GM20000 (cell line): ENCODE measurements around the gene HHIPL2.
"Not testable (repeated sequence)": the region's sequence is repeated elsewhere in the genome, so short reads cannot be mapped to it uniquely, and the experiment has no call there.

Experiments used
- DNase-seq: peaks from one replicate; pipeline ENCODE4 v3.0.0; 2012; ENCODE audit warnings: low spot score
- TF ChIP-seq, protein P1 (sequence below): IDR thresholded peaks from 2 replicates; pipeline ENCODE4 v1.5.1; 2012; ENCODE audit warnings: mild to moderate bottlenecking, control low read depth; ENCODE audit errors: extremely low read depth, missing control alignments

The HHIPL2 gene

DNA sequence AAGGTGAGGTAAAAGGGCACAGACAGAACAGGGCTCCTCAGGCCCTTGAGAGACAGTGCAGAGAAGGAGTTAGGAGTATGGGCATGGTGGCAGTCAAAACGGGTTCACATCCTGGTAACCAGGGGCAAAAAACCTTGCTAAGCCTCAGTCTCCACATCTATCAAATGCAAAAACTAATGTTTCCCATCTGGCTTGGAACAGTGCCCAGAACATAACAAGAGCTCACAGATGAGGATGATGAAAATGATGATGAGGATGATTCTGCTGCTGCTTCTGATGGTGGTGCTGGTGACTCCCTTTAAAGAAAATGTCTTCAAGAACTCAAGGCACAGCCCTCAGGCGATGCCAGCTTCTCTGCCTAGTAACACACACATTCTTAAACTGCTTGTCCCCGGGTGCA, 24.1 kb downstream of the HHIPL2 start:
- no peak for DNase-seq
- TF ChIP-seq, protein P1, sequence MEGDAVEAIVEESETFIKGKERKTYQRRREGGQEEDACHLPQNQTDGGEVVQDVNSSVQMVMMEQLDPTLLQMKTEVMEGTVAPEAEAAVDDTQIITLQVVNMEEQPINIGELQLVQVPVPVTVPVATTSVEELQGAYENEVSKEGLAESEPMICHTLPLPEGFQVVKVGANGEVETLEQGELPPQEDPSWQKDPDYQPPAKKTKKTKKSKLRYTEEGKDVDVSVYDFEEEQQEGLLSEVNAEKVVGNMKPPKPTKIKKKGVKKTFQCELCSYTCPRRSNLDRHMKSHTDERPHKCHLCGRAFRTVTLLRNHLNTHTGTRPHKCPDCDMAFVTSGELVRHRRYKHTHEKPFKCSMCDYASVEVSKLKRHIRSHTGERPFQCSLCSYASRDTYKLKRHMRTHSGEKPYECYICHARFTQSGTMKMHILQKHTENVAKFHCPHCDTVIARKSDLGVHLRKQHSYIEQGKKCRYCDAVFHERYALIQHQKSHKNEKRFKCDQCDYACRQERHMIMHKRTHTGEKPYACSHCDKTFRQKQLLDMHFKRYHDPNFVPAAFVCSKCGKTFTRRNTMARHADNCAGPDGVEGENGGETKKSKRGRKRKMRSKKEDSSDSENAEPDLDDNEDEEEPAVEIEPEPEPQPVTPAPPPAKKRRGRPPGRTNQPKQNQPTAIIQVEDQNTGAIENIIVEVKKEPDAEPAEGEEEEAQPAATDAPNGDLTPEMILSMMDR = no peak

DNA sequence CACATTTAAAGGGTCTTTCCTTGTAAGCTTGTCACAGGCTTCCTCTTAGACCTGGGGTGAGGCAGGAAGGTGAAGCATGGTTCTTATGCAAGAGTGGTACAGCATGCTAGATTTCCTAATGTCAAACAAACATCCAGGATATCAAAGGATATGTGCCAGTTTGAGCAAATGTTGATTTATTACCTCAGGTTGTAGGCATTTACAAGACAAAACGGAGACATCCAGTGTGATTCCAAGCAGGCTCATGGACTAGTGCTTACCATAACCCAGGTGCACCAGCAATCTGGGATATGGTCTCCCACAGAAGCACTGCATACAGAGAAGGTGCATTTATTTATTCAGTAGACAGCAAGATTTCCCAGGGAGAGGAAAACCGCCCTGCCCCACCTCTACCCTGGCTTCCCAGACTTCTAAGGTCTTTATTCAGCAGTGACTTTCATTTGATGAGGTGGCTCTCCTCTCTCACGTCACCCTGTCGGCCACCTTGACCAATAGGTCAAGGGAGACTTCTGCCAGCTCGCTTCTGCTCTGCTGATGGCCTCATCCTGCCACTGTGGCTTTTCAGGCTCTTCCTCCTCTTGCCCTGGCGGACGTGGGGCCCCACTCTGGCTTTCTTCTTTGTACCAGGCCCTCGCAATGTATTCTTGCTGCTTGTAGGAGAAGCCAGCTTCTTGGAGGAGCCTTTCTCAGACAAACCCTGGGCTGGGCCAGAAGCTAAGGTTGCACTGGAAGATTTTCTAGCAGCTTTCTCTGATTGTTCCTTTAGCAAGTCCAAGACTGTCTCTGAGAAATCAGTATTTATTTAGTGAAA, 25.6 kb downstream of the HHIPL2 start:
- TF ChIP-seq, protein P1 = no peak
- DNase-seq = no peak

DNA sequence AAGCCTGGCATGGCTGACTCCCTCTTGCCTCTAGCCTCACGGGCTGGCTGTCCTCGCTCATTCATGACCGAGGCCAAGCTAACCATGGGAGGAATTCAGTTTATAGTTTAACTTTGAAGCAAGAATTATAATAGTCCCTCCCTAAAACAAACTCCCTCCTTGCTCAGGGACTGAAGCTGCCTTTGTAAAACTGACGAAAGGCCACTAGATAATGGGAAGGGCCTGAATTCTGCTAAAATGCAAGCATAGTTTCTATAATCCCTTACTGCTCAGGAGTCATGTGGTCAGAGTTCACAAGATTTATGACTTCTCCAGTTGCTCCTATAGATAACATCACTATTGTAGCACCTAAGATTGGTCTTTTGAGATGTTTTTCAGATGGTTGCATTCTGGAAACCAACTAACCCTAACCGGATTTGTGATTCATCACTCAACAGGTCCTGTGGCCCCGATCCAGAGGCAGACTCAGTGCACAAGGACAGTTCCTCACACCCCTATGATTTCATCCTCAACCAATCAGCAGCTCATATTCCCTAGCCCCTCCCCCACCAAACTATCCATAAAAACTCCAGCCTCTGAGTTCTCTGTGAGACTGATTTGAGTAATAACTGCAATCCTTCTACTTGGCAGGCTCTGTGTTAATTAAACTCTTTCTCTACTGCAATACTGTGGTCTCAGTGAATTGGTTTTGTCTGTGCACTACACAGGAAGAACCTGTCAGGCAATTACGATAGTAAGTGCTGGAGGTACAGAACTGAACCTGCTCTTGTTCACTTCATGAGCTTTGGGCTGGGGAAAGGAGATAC, 26.4 kb downstream of the HHIPL2 start:
- TF ChIP-seq, protein P1 = no peak
- DNase-seq = no peak

DNA sequence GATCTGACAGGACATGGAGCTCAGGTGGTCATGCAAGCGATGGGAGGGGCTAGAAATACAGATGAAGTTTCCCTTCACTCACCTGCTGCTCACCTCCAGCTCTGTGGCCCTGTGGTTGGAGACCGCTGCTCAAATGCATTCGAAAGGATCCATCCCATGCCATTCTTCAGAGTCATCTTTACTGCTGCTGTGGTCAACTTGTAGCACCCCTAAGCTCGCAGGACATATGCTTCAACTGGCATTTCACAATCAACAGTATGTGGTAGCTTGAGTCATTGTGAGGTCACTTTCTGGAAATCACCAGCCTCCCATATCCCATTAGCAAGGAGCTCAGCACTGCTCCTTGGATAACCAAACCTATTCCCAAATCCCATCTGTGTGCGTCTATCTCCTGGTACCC, 58.4 kb downstream of the HHIPL2 start:
- not testable (repeated sequence) for DNase-seq

DNA sequence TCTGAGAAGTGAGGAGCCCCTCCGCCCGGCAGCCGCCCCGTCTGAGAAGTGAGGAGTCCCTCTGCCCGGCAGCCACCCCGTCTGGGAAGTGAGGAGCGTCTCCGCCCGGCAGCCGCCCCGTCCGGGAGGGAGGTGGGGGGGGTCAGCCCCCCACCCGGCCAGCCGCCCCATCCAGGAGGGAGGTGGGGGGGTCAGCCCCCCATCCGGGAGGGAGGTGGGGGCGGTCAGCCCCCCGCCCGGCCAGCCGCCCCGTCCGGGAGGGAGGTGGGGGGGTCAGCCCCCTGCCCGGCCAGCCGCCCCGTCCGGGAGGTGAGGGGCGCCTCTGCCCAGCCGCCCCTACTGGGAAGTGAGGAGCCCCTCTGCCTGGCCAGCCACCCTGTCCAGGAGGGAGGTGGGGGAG, 60.1 kb downstream of the HHIPL2 start:
- DNase-seq = not testable (repeated sequence)

DNA sequence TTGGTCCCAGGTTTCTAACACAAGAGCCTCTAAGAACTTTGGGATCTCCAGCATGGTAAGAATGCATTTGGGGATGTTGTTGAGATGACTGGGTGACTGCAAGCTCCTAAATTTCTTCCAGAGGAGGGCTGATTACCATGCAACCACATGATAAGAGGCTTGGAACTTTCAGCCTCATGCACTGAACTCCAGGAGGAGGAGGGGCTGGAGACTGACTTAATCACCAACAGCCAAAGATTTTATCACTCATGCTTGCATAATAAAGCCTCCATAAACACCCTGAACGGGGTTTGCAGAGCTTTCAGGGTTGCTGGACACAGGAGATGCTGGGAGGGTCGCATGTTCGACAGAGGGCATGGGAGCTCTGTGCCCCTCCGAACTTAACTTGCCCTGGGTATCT, 63.9 kb downstream of the HHIPL2 start:
- DNase-seq = not testable (repeated sequence)

DNA sequence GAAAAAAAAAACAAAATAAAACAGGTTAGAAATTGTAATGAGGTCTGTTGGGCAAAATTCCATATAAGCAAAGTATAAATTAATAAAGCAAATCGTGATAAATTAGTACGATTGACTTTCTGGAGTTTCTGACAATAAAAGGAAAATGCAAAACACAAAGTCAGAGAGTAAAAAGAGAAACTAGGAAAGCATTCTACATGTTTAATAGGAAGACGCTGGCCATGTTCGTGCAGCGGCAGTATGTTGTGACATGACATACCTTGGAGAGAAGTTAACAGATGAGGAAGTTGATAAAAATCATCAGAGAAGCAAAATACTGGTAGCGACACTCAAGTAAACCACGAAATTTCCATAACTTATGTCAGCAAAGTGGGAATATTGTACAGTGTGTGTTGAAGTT, 68.3 kb downstream of the HHIPL2 start:
- DNase-seq = not testable (repeated sequence)

DNA sequence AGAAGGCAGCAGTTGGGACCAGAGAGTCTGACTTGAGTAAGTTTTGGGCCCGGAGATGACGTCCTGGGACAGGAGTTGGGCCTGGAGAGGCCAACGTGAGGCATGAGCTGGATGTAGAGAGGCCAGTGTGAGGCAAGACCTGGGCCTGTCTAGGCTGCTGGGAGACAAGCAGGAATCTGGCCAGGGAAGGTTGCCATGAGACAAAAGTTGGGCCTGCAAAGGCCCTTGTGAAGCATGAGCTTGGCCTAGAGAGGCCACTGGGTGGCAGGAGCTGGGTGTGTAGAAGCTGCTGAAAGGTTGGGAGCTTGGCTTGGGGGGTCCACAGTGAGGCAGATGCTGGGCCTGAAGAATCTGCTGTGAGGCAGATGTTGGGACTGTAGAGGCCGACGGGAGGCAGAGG, 71.5 kb downstream of the HHIPL2 start:
- not testable (repeated sequence) for DNase-seq

DNA sequence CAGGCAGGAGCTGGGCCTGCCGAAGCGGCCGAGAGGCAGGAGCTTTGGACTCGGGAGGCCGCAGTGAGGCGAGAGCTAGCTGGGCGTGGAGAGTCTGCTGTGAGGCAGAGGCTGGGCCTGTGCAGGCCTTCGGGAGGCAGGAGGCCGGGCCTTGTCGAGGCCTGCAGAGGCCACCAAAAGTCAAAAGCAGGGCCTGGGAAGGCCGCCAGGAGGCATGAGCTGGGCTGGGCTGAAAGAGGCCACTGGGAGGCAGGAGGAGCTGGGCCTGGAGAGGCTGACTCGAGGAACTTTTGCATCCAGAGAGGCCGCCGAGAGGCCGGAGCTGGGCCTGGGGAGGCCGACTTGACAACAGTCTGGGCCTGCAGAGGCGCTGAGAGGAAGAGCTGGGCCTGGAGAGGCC, 74.2 kb downstream of the HHIPL2 start:
- not testable (repeated sequence) for DNase-seq

DNA sequence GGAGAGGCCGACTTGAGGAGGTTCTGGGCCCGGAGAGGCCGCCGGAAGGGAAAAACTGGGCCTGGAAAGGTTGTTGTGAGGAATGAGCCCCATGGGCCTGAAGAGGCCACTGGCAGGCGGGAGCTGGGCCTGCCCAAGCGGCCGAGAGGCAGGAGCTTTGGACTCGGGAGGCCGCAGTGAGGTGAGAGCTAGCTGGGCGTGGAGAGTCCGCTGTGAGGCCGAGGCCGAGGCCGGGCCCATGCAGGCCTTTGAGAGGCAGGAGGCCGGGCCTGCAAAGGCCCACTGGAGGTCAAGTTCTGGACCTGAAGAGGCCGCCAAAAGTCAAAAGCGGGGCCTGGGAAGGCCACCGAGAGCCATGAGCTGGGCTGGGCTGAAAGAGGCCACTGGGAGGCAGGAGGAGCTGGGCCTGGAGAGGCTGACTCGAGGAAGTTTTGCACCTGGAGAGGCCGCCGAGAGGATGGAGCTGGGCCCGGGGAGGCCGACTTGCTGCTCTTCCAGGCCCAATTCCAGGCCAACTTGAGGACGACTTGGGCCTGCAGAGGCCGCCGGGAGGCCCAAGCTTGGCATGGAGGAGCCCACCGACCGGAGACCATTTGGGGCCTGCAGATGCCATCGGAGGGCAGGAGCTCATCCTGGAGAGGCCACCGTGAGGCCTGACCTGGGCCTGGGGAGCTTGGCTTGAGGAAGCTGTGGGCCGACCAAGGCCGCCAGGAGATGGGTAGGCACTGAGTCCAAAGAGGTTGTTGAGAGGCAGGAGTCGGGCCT, 74.9 kb downstream of the HHIPL2 start:
- not testable (repeated sequence) for DNase-seq
